Stimulated activated CD4-positive, alpha-beta T cell treated with anti-CD3 and anti-CD28 coated beads, TNF-alpha, amount 100 ng/mL, for 48 hours (primary cell): ENCODE measurements around the gene GASK1B.

Source experiments
- DNase-seq, 3 donors: peaks; one replicate each; pipeline ENCODE4 v3.0.0-alpha.2; 2020; ENCODE audit warnings: low read depth in 3 of 3

Gene GASK1B

DNA sequence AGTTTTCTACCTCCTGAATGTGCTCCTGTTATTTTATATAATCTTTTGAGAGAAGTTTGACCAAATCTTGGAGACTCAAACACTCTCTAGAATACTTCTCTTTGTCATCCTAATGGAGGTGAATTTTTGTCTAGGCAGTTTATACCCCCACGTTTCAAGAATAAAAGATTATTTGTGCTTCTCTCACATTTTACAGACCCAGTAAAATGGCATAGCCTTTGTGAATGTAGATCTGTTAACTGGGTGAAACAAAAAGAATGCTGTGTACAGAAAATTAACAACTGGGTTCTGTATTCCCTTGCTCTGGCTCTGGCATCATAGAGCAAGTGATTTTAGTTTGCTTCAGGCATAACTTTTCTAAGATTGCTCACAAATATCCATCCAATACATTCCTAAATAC, 26.1 kb downstream of the GASK1B start:
- no peak for DNase-seq

DNA sequence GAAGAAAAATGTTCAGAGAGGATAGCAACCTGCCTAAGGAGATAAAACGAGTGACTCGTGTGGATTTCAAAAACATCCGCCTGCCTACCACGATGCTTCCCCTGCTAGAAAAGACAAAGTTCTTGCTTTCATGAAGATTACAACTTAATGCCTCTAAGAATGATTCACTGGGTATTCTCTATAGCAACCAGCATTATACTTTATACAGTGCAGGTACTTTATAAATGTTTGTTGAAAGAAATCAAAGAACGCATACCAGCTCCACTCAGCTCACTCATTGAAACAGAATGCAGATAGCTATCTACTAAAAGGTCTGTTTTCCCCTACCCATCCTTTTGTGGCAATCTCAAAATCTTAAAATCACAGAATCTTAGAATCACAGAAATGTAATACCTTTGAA, 33.7 kb downstream of the GASK1B start:
- no peak for DNase-seq

DNA sequence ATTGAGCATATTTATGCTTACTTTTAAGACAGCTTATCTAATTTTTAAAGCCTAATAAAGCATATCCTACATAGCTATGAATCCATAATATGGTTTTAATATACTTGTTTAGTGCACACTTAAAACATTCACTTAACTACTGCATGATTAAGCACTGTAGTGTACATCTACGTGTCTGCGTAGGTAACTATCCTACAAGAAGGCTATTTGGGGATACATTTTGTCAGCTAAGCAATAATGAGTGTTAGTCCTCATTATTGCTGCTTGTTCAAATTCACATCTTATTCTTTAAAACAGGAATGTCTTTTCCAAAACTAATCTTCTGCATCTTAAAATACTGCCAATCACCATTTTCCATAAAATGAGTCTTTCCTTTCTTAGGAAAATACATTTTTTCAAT, 38.6 kb downstream of the GASK1B start:
- DNase-seq = no peak

DNA sequence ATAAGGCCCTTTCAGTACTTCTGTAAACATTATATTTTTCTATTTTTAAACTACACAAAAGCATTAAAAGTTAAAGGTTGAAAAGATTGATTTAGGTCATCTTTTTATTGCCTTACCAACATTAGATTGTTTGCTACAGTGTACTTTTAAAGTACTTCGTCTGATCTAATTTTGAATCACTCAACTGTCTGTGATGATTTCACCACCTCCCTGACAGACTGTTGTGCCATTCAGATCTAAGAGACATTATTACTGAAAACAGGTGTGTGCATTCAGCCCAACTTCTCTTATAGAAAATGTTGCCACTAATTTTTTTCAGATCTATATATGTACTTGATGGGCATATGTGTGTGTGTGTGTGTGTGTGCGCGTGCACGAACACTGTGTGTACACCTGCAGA, 39.3 kb downstream of the GASK1B start:
- DNase-seq = no peak

DNA sequence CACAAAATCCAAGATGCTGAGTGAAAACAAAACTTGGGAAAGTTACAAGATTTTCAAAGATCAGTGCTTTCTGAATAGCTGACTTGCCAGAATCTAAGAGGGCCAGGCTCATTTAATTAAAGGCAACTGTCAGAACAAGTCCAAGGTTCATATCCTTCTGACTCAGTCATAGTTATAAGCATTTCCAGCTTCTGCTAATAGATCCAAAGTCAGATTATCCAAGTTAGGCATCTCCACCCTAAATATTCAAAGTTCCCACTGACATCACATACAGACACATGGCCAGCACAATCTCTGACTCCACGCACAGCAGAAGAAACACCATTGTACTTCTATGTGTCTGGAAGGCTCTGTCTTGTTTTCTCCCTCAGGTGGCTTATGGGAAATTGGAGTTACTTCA, 41.8 kb downstream of the GASK1B start:
- no peak for DNase-seq

DNA sequence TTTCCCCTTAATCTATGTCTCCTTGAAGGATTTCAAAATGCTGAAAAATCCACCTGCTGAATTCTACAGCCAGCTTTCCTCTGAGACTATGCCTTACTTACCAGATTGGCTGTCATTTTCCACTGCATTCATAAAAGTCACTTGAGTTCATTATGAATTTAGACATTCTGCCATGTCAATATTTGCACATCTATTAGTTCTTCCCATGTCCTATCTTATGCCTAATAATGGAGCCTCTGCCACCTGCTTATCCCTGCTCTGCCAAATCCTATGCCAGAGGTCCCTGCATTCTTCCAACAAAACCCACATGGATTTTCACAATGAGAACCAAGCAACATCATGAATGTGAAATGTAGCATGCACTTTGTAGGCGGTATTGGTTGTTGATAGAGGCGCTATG, 42.6 kb downstream of the GASK1B start:
- DNase-seq = no peak

DNA sequence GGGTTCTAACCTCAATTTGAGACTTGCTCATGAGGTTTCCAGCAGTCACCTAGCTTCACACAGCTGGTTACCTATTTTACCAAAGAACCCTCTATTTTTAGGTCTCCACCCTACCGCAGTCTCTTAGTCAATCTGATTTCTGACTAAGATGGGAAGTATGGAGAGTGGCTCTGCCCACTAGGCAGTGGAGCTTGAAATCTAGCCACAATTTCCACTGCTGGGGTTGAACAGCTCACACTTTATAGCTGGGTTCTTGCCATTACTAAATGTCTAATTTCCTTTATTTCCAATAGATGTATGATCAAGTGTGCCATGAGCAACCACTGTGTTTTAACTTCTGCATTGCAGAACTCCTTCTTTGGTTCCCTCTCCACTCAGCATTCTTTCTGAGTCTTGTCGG, 43.1 kb downstream of the GASK1B start:
- no peak for DNase-seq

DNA sequence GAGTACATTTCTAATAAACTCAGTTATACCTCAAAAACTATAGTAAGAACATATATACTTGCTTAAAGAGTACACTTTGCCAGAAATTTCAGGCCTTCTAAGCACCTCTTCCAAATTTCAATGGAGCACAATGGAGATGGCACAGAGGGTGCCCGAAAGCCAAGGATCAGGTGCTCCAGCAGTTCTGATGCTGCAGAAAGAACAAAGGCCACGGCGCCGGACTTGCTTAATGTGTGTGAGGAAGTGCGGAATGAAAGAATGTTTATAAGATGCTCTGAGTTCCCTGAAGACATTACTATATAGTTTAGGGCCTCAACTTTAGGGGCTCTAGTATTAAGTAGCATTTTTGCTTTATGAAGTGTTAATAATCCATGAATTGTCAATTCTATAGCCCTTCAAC, 44.3 kb downstream of the GASK1B start:
- no peak for DNase-seq

DNA sequence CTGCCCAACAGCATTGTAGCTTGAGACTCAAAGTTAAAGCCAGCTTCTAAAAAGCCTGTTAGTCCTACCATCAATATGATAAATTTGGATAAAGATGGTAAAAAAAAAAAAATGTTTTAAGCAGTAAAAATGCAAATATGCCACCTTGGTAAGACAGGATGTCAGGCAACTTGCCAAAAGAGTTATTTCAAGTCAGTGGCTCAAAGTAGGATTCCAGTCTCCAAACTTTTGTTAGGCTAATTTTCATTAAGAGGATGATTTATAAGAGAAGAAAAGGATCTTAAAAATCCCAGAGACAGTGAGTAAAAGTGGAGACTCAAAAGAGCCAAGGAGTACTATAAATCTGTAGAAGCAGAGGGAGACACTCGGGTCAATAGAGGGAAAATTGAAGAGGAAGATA, 47.5 kb downstream of the GASK1B start:
- no peak for DNase-seq
